MM.1S (cell line): Measurements from ENCODE around the gene LIMS1.

Experiments used
- EZH2 ChIP-seq: fragments of 300-600 bp; sonication (generic); optimal IDR thresholded peaks from 2 replicates; pipeline ENCODE3; 2017; ENCODE audit warnings: low read depth, mild to moderate bottlenecking, antibody characterized with exemption, low read length, mixed read lengths
- EZH2phosphoT487 ChIP-seq: fragments of 300-600 bp; sonication (generic); IDR thresholded peaks from 2 replicates; pipeline ENCODE4 v1.6.1; 2018; ENCODE audit warnings: antibody characterized with exemption, low read length
- TF ChIP-seq, protein P1 (sequence below): fragments of 300-600 bp; sonication (generic); IDR thresholded peaks from 2 replicates; pipeline ENCODE4 v1.5.1; 2016; ENCODE audit warnings: antibody characterized with exemption, low read length, mixed read lengths

DNA sequence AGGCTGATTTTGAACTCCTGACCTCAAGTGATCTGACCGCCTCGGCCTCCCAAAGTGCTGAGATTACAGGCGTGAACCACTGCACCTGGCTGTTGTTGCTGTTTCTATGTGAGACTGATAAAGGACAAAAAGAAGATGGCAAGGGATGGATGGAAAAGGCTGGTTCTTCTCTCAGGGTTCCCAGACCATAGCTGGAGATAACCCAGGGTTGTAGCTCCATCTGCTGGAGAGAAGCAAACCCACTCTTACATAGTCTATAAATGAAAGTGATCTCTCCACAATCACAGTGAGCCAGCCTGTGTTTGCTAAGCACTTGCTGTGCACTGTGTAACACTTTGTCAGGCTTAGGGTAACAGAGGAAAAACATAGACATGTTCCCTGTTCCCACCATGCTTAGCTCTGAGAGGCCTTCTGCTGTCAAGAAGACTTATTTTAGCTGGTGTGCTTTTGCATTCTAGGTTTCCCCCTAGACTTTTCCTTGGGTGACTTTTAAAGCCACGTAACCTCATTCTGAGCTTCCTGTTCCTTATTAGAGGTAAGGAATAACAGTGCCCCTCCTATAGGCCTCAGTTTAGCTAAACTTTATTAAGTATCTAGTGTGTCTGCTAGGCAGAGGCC, 49.7 kb downstream of the LIMS1 start:
- TF ChIP-seq, protein P1, sequence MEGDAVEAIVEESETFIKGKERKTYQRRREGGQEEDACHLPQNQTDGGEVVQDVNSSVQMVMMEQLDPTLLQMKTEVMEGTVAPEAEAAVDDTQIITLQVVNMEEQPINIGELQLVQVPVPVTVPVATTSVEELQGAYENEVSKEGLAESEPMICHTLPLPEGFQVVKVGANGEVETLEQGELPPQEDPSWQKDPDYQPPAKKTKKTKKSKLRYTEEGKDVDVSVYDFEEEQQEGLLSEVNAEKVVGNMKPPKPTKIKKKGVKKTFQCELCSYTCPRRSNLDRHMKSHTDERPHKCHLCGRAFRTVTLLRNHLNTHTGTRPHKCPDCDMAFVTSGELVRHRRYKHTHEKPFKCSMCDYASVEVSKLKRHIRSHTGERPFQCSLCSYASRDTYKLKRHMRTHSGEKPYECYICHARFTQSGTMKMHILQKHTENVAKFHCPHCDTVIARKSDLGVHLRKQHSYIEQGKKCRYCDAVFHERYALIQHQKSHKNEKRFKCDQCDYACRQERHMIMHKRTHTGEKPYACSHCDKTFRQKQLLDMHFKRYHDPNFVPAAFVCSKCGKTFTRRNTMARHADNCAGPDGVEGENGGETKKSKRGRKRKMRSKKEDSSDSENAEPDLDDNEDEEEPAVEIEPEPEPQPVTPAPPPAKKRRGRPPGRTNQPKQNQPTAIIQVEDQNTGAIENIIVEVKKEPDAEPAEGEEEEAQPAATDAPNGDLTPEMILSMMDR: peak; percentile 70
- TF ChIP-seq EZH2: no peak
- TF ChIP-seq EZH2phosphoT487: no peak
